H9 (cell line): ENCODE measurements around the gene GALNT17. TPM values are rescaled to one million over a fixed set of nuclear protein-coding genes. Genes with fewer than 3 reads are reported as not detected.

Experiments
- DNase-seq: peaks from one replicate; pipeline ENCODE4 v3.0.0-alpha.2; 2017
- H2AFZ ChIP-seq: one replicate; pipeline ENCODE4 v1.6.1; 2013; ENCODE audit warnings: mild to moderate bottlenecking, low read length, control low read depth, moderate library complexity
- H2AK5ac ChIP-seq: 2 replicates; pipeline ENCODE4 v1.6.1; 2013; ENCODE audit warnings: low read length, control low read depth, mixed read lengths; ENCODE audit not compliant: insufficient read length
- H2BK120ac ChIP-seq: one replicate; pipeline ENCODE4 v1.6.1; 2013; ENCODE audit warnings: low read depth, mild to moderate bottlenecking, low read length, control low read depth, inconsistent platforms; ENCODE audit not compliant: poor library complexity, severe bottlenecking
- H2BK12ac ChIP-seq: 2 replicates; pipeline ENCODE4 v1.6.1; 2013; ENCODE audit warnings: low read length, control low read depth, mixed read lengths, low read depth; ENCODE audit not compliant: insufficient read length
- H2BK15ac ChIP-seq: 2 replicates; pipeline ENCODE4 v1.6.1; 2013; ENCODE audit warnings: low read depth, low read length, control low read depth
- H2BK20ac ChIP-seq: one replicate; pipeline ENCODE4 v1.6.1; 2013; ENCODE audit warnings: low read depth, mild to moderate bottlenecking, low read length, control low read depth, inconsistent platforms; ENCODE audit not compliant: poor library complexity, severe bottlenecking
- H2BK5ac ChIP-seq: 2 replicates; pipeline ENCODE4 v1.6.1; 2013; ENCODE audit warnings: low read length, control low read depth, mixed read lengths; ENCODE audit not compliant: insufficient read length
- H3K14ac ChIP-seq: 2 replicates; pipeline ENCODE4 v1.6.1; 2013; ENCODE audit warnings: low read length, control low read depth; ENCODE audit not compliant: insufficient read depth
- H3K18ac ChIP-seq: 2 replicates; pipeline ENCODE4 v1.6.1; 2013; ENCODE audit warnings: low read depth, mild to moderate bottlenecking, mixed read lengths, low read length, control low read depth; ENCODE audit not compliant: insufficient read length
- H3K23ac ChIP-seq: 2 replicates; pipeline ENCODE4 v1.6.1; 2013; ENCODE audit warnings: low read length, control low read depth, mixed read lengths, low read depth; ENCODE audit not compliant: insufficient read length
- H3K23me2 ChIP-seq: 2 replicates; pipeline ENCODE4 v1.6.1; 2013; ENCODE audit warnings: low read depth, mild to moderate bottlenecking, mixed read lengths, low read length, control low read depth; ENCODE audit not compliant: insufficient read length, poor library complexity, severe bottlenecking
- H3K27ac ChIP-seq: 2 replicates; pipeline ENCODE4 v1.5.1; 2013; ENCODE audit warnings: low read length, control low read depth, mixed read lengths, low read depth; ENCODE audit not compliant: insufficient read length
- H3K27me3 ChIP-seq: 2 replicates; pipeline ENCODE4 v1.6.1; 2013; ENCODE audit warnings: low read length, control low read depth, inconsistent platforms; ENCODE audit not compliant: insufficient read depth
- H3K4ac ChIP-seq: 2 replicates; pipeline ENCODE4 v1.6.1; 2013; ENCODE audit warnings: low read depth, mild to moderate bottlenecking, control low read depth, inconsistent platforms, low read length, moderate library complexity
- H3K4me1 ChIP-seq: 2 replicates; pipeline ENCODE4 v1.6.1; 2013; ENCODE audit warnings: low read length, control low read depth, inconsistent platforms; ENCODE audit not compliant: insufficient read depth
- H3K4me2 ChIP-seq: 2 replicates; pipeline ENCODE4 v1.6.1; 2013; ENCODE audit warnings: low read length, control low read depth, mixed read lengths; ENCODE audit not compliant: insufficient read length, insufficient read depth
- H3K56ac ChIP-seq: 2 replicates; pipeline ENCODE4 v1.6.1; 2013; ENCODE audit warnings: low read depth, mild to moderate bottlenecking, mixed read lengths, low read length, control low read depth; ENCODE audit not compliant: insufficient read length
- H3K79me1 ChIP-seq: 2 replicates; pipeline ENCODE4 v1.6.1; 2013; ENCODE audit warnings: low read depth, mild to moderate bottlenecking, moderate library complexity, low read length, control low read depth, inconsistent platforms; ENCODE audit not compliant: insufficient read depth, poor library complexity, severe bottlenecking
- H3K79me2 ChIP-seq: 2 replicates; pipeline ENCODE4 v1.6.1; 2013; ENCODE audit warnings: low read length, control low read depth, inconsistent platforms; ENCODE audit not compliant: insufficient read depth
- H3K9ac ChIP-seq: 2 replicates; pipeline ENCODE4 v1.6.1; 2013; ENCODE audit warnings: low read length, control low read depth, mixed read lengths; ENCODE audit not compliant: insufficient read length; ENCODE audit errors: extremely low read depth
- H3K9me3 ChIP-seq: one replicate; pipeline ENCODE4 v1.6.1; 2013; ENCODE audit warnings: low read depth, low read length, inconsistent platforms; ENCODE audit not compliant: control insufficient read depth
- H3T11ph ChIP-seq: one replicate; pipeline ENCODE4 v1.6.1; 2013; ENCODE audit warnings: mild to moderate bottlenecking, low read length, control low read depth, inconsistent platforms
- H4K20me1 ChIP-seq: one replicate; pipeline ENCODE4 v1.6.1; 2013; ENCODE audit not compliant: control insufficient read depth, insufficient read length, insufficient read depth
- H4K5ac ChIP-seq: 2 replicates; pipeline ENCODE4 v1.6.1; 2013; ENCODE audit warnings: low read depth, mild to moderate bottlenecking, mixed read lengths, low read length, control low read depth; ENCODE audit not compliant: insufficient read length
- H4K8ac ChIP-seq: replicated peaks from 2 replicates; pipeline ENCODE4 v1.6.1; 2013; ENCODE audit warnings: low read length, control low read depth, mixed read lengths, low read depth; ENCODE audit not compliant: insufficient read length
- H4K91ac ChIP-seq: 2 replicates; pipeline ENCODE4 v1.6.1; 2013; ENCODE audit warnings: low read depth, mild to moderate bottlenecking, moderate library complexity, mixed read lengths, low read length, control low read depth; ENCODE audit not compliant: insufficient read length
- H3K27ac Mint-ChIP-seq, 3 experiments: 2 replicates in 2 of 3; 3 replicates in 1 of 3; pipeline ENCODE4 v1.8.0; 2020 to 2021; ENCODE audit warnings: mixed read lengths in 3 of 3, mild to moderate bottlenecking in 1 of 3, moderate library complexity in 1 of 3
- H3K27me3 Mint-ChIP-seq: 2 replicates; pipeline ENCODE4 v1.8.0; 2021; ENCODE audit warnings: low read depth, mild to moderate bottlenecking, moderate library complexity, mixed read lengths
- H3K36me3 Mint-ChIP-seq, 3 experiments: 2 replicates in 2 of 3; 3 replicates in 1 of 3; pipeline ENCODE4 v1.8.0; 2020 to 2021; ENCODE audit warnings: low read depth in 3 of 3, mixed read lengths in 3 of 3; ENCODE audit not compliant: insufficient read depth in 1 of 3
- H3K4me1 Mint-ChIP-seq, 2 experiments: 2 replicates each; pipeline ENCODE4 v1.8.0; 2020; ENCODE audit warnings: mixed read lengths in 2 of 2
- H3K4me3 Mint-ChIP-seq, 2 experiments: 2 replicates in 1 of 2; 3 replicates in 1 of 2; pipeline ENCODE4 v1.8.0; 2020 to 2021; ENCODE audit warnings: mild to moderate bottlenecking in 2 of 2, mixed read lengths in 2 of 2, moderate library complexity in 1 of 2
- H3K9me3 Mint-ChIP-seq, 2 experiments: 2 replicates in 1 of 2; 3 replicates in 1 of 2; pipeline ENCODE4 v1.8.0; 2020; ENCODE audit warnings: mild to moderate bottlenecking in 2 of 2, mixed read lengths in 2 of 2, moderate library complexity in 1 of 2
- CTCF ChIP-seq: fragments of 200-600 bp; sonication (generic); conservative IDR thresholded peaks from 3 replicates; pipeline ENCODE4 v1.8.0; 2021; ENCODE audit warnings: antibody characterized with exemption, mild to moderate bottlenecking
- WGBS: extraction: QIAGEN DNeasy Blood & Tissue Kit; methylation state at CpG from one replicate; pipeline ENCODE4 v1.1.7; 2013; ENCODE audit warnings: missing lambda C conversion rate, low lambda C conversion rate, mixed read lengths; ENCODE audit not compliant: insufficient read length; ENCODE audit errors: extremely low coverage; 5-methylcytosine and 5-hydroxymethylcytosine counted together
- total RNA-seq: library from RNA; stranded (reverse); gene quantifications from 2 replicates; pipeline ENCODE4 v1.2.1, GENCODE V29; 2021

The GALNT17 gene
- total RNA-seq, 1 experiment from 2014 or later: 43.2 TPM

- Histone ChIP-seq H3K27me3 (no peaks in the 10 kb centered on the region), H3K4me2 (no peak overlapping the region), H2BK5ac (no peak overlapping the region), H2AK5ac (no peak overlapping the region), H2BK20ac (no peak overlapping the region), H4K20me1 (no peaks in the 10 kb centered on the region), H3K14ac (no peak overlapping the region), H3K79me1 (no peaks in the 10 kb centered on the region), H3K18ac (no peak overlapping the region), H3K79me2 (no peaks in the 10 kb centered on the region), H4K91ac (no peak overlapping the region), H3K4ac (no peak overlapping the region), H4K8ac (no peak overlapping the region), H3T11ph (no peak overlapping the region), H3K9me3 (no peaks in the 10 kb centered on the region), H2AFZ (no peak overlapping the region), H3K9ac (no peak overlapping the region), H2BK12ac (no peak overlapping the region), H3K4me1 (no peaks in the 10 kb centered on the region), H4K5ac (no peak overlapping the region), H2BK120ac (no peak overlapping the region), H2BK15ac (no peak overlapping the region), H3K27ac (no peak overlapping the region), H3K23me2 (no peaks in the 10 kb centered on the region), H3K56ac (no peak overlapping the region), H3K23ac (no peak overlapping the region)
- no peak for TF ChIP-seq CTCF
- no peak overlapping the region for H3K27ac Mint-ChIP-seq
- no peak for DNase-seq
- H3K9me3 Mint-ChIP-seq: peaks cover 16 to 22% of the 10 kb centered on the region in 2 experiments
- no peaks in the 10 kb centered on the region; the same call in 1 of the 2 replicates for H3K27me3 Mint-ChIP-seq
- peaks cover 28 to 47% (median 32%) of the 10 kb centered on the region in 3 experiments for H3K36me3 Mint-ChIP-seq
- no peaks in the 10 kb centered on the region for H3K4me1 Mint-ChIP-seq
- H3K4me3 Mint-ChIP-seq: no peak overlapping the region
- no CpG with 5 or more reads among the region's 3 CpGs for WGBS
Observed at GRCh38 chr7:71705217-71705616, 573.3 kb downstream of the GALNT17 start.
